H1 (cell line): ENCODE data around the gene ASTN2. TPM values are rescaled to one million over a fixed set of nuclear protein-coding genes. Genes with fewer than 3 reads are reported as not detected.

Source experiments
- BACH1 ChIP-seq: IDR thresholded peaks from 2 replicates; pipeline ENCODE4 v1.6.1; 2012; ENCODE audit warnings: low read length, improper control_type of control experiment
- CHD2 ChIP-seq: IDR thresholded peaks from 2 replicates; pipeline ENCODE4 v1.6.1; 2012; ENCODE audit warnings: low read length, improper control_type of control experiment
- CREB1 ChIP-seq: IDR thresholded peaks from 2 replicates; pipeline ENCODE4 v1.6.1; 2012; ENCODE audit warnings: inconsistent platforms
- CTCF ChIP-seq, 3 experiments: IDR thresholded peaks; 1 replicate in 2 of 3; 2 replicates in 1 of 3; pipeline versions ENCODE4 v1.5.1 to v1.6.1; 2011; ENCODE audit warnings: low read length in 3 of 3, mild to moderate bottlenecking in 3 of 3, inconsistent platforms in 2 of 3, low read depth in 1 of 3, moderate library complexity in 1 of 3; ENCODE audit not compliant: insufficient read depth in 1 of 3; ENCODE audit errors: control extremely low read depth in 1 of 3
- GTF2F1 ChIP-seq: IDR thresholded peaks from 2 replicates; pipeline ENCODE4 v1.6.1; 2012; ENCODE audit warnings: low read depth, low read length, improper control_type of control experiment, borderline replicate concordance
- JUN ChIP-seq: IDR thresholded peaks from 2 replicates; pipeline ENCODE4 v1.6.1; 2011; ENCODE audit warnings: low read depth, mild to moderate bottlenecking, improper control_type of control experiment, low read length
- KDM4A ChIP-seq: IDR thresholded peaks from one replicate; pipeline ENCODE4 v1.7.1; 2012; ENCODE audit warnings: low read depth, mild to moderate bottlenecking, moderate library complexity, low read length, inconsistent platforms; ENCODE audit not compliant: severe bottlenecking
- MAFK ChIP-seq: IDR thresholded peaks from 2 replicates; pipeline ENCODE4 v1.6.1; 2012; ENCODE audit warnings: low read depth, mild to moderate bottlenecking, improper control_type of control experiment, low read length
- PHF8 ChIP-seq: fragments of 200-600 bp; sonication (generic); conservative IDR thresholded peaks from 2 replicates; pipeline ENCODE4 v1.7.1; 2012; ENCODE audit warnings: low read depth, mild to moderate bottlenecking, inconsistent platforms, low read length, moderate library complexity
- POLR2A ChIP-seq, 2 experiments: IDR thresholded peaks; 1 replicate in 1 of 2; 2 replicates in 1 of 2; pipeline ENCODE4 v1.6.1; 2011; ENCODE audit warnings: low read depth in 2 of 2, low read length in 2 of 2, mild to moderate bottlenecking in 2 of 2; ENCODE audit errors: control extremely low read depth in 1 of 2
- RFX5 ChIP-seq: IDR thresholded peaks from 2 replicates; pipeline ENCODE4 v1.6.1; 2011; ENCODE audit warnings: low read depth, low read length, improper control_type of control experiment, borderline replicate concordance
- RXRA ChIP-seq: IDR thresholded peaks from 2 replicates; pipeline ENCODE4 v1.6.1; 2011; ENCODE audit warnings: low read depth, mild to moderate bottlenecking, low read length, moderate library complexity; ENCODE audit not compliant: insufficient read depth
- SAP30 ChIP-seq: fragments of 300-600 bp; sonication (generic); IDR thresholded peaks from 2 replicates; pipeline ENCODE4 v1.7.1; 2012; ENCODE audit warnings: low read length, moderate library complexity, mild to moderate bottlenecking, inconsistent platforms; ENCODE audit not compliant: insufficient read depth, insufficient replicate concordance
- SUZ12 ChIP-seq: fragments of 200-600 bp; sonication (generic); IDR thresholded peaks from 2 replicates; pipeline ENCODE4 v1.6.1; 2012; ENCODE audit warnings: mild to moderate bottlenecking, inconsistent platforms, low read length, moderate library complexity, mixed read lengths
- TAF1 ChIP-seq: IDR thresholded peaks from 2 replicates; pipeline ENCODE4 v1.6.1; 2011; ENCODE audit warnings: mild to moderate bottlenecking, low read depth, low read length
- TEAD4 ChIP-seq: IDR thresholded peaks from 2 replicates; pipeline ENCODE4 v1.6.1; 2012; ENCODE audit warnings: low read depth, low read length, inconsistent platforms, mixed read lengths
- YY1 ChIP-seq: IDR thresholded peaks from 2 replicates; pipeline ENCODE4 v1.6.1; 2011; ENCODE audit warnings: low read depth, mild to moderate bottlenecking, low read length
- polyA plus RNA-seq, 7 experiments: library from polyadenylated mRNA; depleted of rRNA in 3 of 7; stranded (reverse) in 5 of 7; unstranded in 2 of 7; fragments of >200 nt in 5 of 7; fragments of 200-250 nt in 2 of 7; gene quantifications; 1 replicate in 5 of 7; 2 replicates in 1 of 7; 4 replicates in 1 of 7; pipeline versions ENCODE4 v1.2.1 to v1.2.3, GENCODE V29; 2011 to 2013; ENCODE audit warnings: missing spikeins in 2 of 7, mixed read lengths in 2 of 7
- total RNA-seq: library from RNA; stranded (reverse); fragmentation: NEBNext Ultra II Directional; extraction: Animal tissue kit (Norgen Biotek cat#: 25700); gene quantifications from 2 replicates; pipeline ENCODE4 v1.2.1, GENCODE V29; 2021

The ASTN2 gene
- total and polyA plus RNA-seq, 2 of the 8 experiments (the other 6 are each of a cell fraction or from before 2014, with no cell fraction given): 8.2 to 13.7 TPM

GRCh38 chr9:117414220-117414905 is 494 bp downstream of the ASTN2 start (continued):
- TF ChIP-seq BACH1: no peak
- no peak for TF ChIP-seq JUN
- TF ChIP-seq POLR2A (IDR thresholded peaks at IDR 0.05; ENCODE audit: control extremely low read depth in 1 of 2, low read depth in 2 of 2, low read length in 2 of 2): no peak
- TF ChIP-seq TAF1: no peak
- TF ChIP-seq SUZ12: no peak
- TF ChIP-seq CREB1: peak; percentile 34; the same call in 1 of the 2 replicates
- TF ChIP-seq KDM4A: peak; percentile 55
- no peak for TF ChIP-seq RFX5
- no peak for TF ChIP-seq GTF2F1
- no peak for TF ChIP-seq PHF8
- TF ChIP-seq TEAD4: no peak
- TF ChIP-seq YY1: no peak
- no peak for TF ChIP-seq RXRA
- no peak for TF ChIP-seq SAP30
- no peak for TF ChIP-seq CHD2
- TF ChIP-seq MAFK: no peak
- TF ChIP-seq CTCF (IDR thresholded peaks at IDR 0.05; ENCODE audit: control extremely low read depth in 1 of 3, insufficient read depth in 1 of 3, low read depth in 1 of 3, low read length in 3 of 3): peak in 1 of 3 experiments; percentile 2; a peak in 1 of 4 replicates
